Mesenchymal stem cell (in vitro differentiated cells and primary cell): Measurements from ENCODE around the gene RERE.

Experiments
- DNase-seq: peaks from one replicate; pipeline ENCODE4 v3.0.0-alpha.2; 2013
- H2AFZ ChIP-seq: one replicate; pipeline ENCODE4 v1.6.1; 2013; ENCODE audit warnings: low read depth, mild to moderate bottlenecking, control low read depth, inconsistent platforms, low read length, moderate library complexity
- H2AK5ac ChIP-seq: 2 replicates; pipeline ENCODE4 v1.6.1; 2013; ENCODE audit warnings: low read length, moderate library complexity, mild to moderate bottlenecking, inconsistent platforms; ENCODE audit not compliant: severe bottlenecking
- H2BK120ac ChIP-seq: one replicate; pipeline ENCODE4 v1.6.1; 2013; ENCODE audit warnings: low read depth, mild to moderate bottlenecking, inconsistent platforms, low read length, moderate library complexity
- H2BK12ac ChIP-seq, 2 experiments: one replicate each; pipeline ENCODE4 v1.6.1; 2013; ENCODE audit warnings: inconsistent platforms in 2 of 2, low read length in 2 of 2, mild to moderate bottlenecking in 2 of 2, moderate library complexity in 2 of 2, control low read depth in 1 of 2
- H2BK15ac ChIP-seq: one replicate; pipeline ENCODE4 v1.6.1; 2013; ENCODE audit warnings: mild to moderate bottlenecking, low read depth, inconsistent platforms; ENCODE audit not compliant: poor library complexity, severe bottlenecking
- H2BK5ac ChIP-seq: 2 replicates; pipeline ENCODE4 v1.6.1; 2013; ENCODE audit warnings: low read depth, mild to moderate bottlenecking, low read length, control low read depth, inconsistent platforms; ENCODE audit not compliant: poor library complexity, severe bottlenecking
- H3K14ac ChIP-seq, 2 experiments: one replicate each; pipeline ENCODE4 v1.6.1; 2013; ENCODE audit warnings: inconsistent platforms in 2 of 2, low read length in 2 of 2, control low read depth in 1 of 2, mild to moderate bottlenecking in 1 of 2, moderate library complexity in 1 of 2
- H3K18ac ChIP-seq, 2 experiments: one replicate each; pipeline ENCODE4 v1.6.1; 2013; ENCODE audit warnings: inconsistent platforms in 2 of 2, low read length in 2 of 2, control low read depth in 1 of 2, low read depth in 1 of 2, mild to moderate bottlenecking in 1 of 2
- H3K23ac ChIP-seq, 2 experiments: one replicate each; pipeline ENCODE4 v1.6.1; 2013; ENCODE audit warnings: inconsistent platforms in 2 of 2, low read length in 2 of 2, mild to moderate bottlenecking in 2 of 2, moderate library complexity in 2 of 2, control low read depth in 1 of 2
- H3K27ac ChIP-seq: 2 replicates; pipeline ENCODE4 v1.5.1; 2013; ENCODE audit warnings: mild to moderate bottlenecking, moderate library complexity, low read length, control low read depth, inconsistent platforms; ENCODE audit not compliant: poor library complexity, severe bottlenecking
- H3K27me3 ChIP-seq, 2 experiments: 2 replicates each; pipeline versions ENCODE4 v1.6.1 to v1.7.0; 2013; ENCODE audit warnings: low read length in 2 of 2, mild to moderate bottlenecking in 2 of 2, moderate library complexity in 2 of 2, control low read depth in 1 of 2, inconsistent platforms in 1 of 2; ENCODE audit not compliant: control insufficient read depth in 1 of 2, insufficient read depth in 1 of 2
- H3K36me3 ChIP-seq, 2 experiments: 2 replicates each; pipeline versions ENCODE4 v1.6.1 to v1.7.0; 2013; ENCODE audit warnings: low read length in 2 of 2, control low read depth in 1 of 2, inconsistent platforms in 1 of 2, low read depth in 1 of 2, mild to moderate bottlenecking in 1 of 2; ENCODE audit not compliant: insufficient read depth in 2 of 2, control insufficient read depth in 1 of 2
- H3K4ac ChIP-seq, 2 experiments: one replicate each; pipeline ENCODE4 v1.6.1; 2013; ENCODE audit warnings: inconsistent platforms in 2 of 2, low read length in 2 of 2, mild to moderate bottlenecking in 2 of 2, moderate library complexity in 2 of 2, control low read depth in 1 of 2, low read depth in 1 of 2
- H3K4me1 ChIP-seq: 2 replicates; pipeline ENCODE4 v1.6.1; 2013; ENCODE audit warnings: low read depth, low read length, control low read depth; ENCODE audit not compliant: control insufficient read depth, insufficient read depth
- H3K4me2 ChIP-seq: 2 replicates; pipeline ENCODE4 v1.6.1; 2013; ENCODE audit warnings: low read length, mild to moderate bottlenecking, inconsistent platforms; ENCODE audit not compliant: poor library complexity, severe bottlenecking
- H3K4me3 ChIP-seq, 2 experiments: 2 replicates each; pipeline versions ENCODE4 v1.5.1 to v1.7.0; 2013; ENCODE audit warnings: low read length in 2 of 2, mild to moderate bottlenecking in 2 of 2, control low read depth in 1 of 2, low read depth in 1 of 2; ENCODE audit not compliant: insufficient read depth in 1 of 2
- H3K79me1 ChIP-seq: replicated peaks from 2 replicates; pipeline ENCODE4 v1.6.1; 2013; ENCODE audit warnings: mild to moderate bottlenecking, control low read depth, low read length, inconsistent platforms; ENCODE audit not compliant: poor library complexity, severe bottlenecking
- H3K9ac ChIP-seq: 2 replicates; pipeline ENCODE4 v1.7.0; 2013; ENCODE audit warnings: mild to moderate bottlenecking, low read length, moderate library complexity
- H3K9me3 ChIP-seq: 2 replicates; pipeline ENCODE4 v1.7.0; 2013; ENCODE audit warnings: mild to moderate bottlenecking, low read length; ENCODE audit not compliant: control insufficient read depth
- H4K8ac ChIP-seq: one replicate; pipeline ENCODE4 v1.6.1; 2013; ENCODE audit warnings: inconsistent platforms, mild to moderate bottlenecking, low read length, moderate library complexity
- H4K91ac ChIP-seq: one replicate; pipeline ENCODE4 v1.6.1; 2013; ENCODE audit warnings: mild to moderate bottlenecking, low read length, inconsistent platforms
- WGBS: methylation state at CpG from one replicate; pipeline ENCODE4 v1.1.7; 2013; ENCODE audit warnings: mixed read lengths; 5-methylcytosine and 5-hydroxymethylcytosine counted together

Gene RERE

GRCh38 chr1:8434101-8434500 lies 383.3 kb downstream of the RERE start:
- Histone ChIP-seq H3K79me1 (peaks cover 49% of the 10 kb centered on the region), H2BK15ac (no peak overlapping the region), H2AFZ (no peak overlapping the region), H3K27me3 (no peaks in the 10 kb centered on the region), H3K27ac (no peak overlapping the region), H3K23ac (no peak overlapping the region), H2AK5ac (no peak overlapping the region), H3K14ac (no peak overlapping the region), H4K8ac (no peak overlapping the region), H3K9ac (no peak overlapping the region), H3K4me3 (no peak overlapping the region), H2BK5ac (no peak overlapping the region), H2BK120ac (no peak overlapping the region), H3K36me3 (no peaks in the 10 kb centered on the region), H3K4ac (no peak overlapping the region), H3K18ac (no peak overlapping the region), H3K4me1 (peaks cover 6% of the 10 kb centered on the region), H3K4me2 (no peak overlapping the region), H4K91ac (no peak overlapping the region), H2BK12ac (no peak overlapping the region), H3K9me3 (no peaks in the 10 kb centered on the region)
- 99% methylated on average over 4 of the region's 4 CpGs for WGBS
- DNase-seq: no peak

- Histone ChIP-seq H4K8ac (no peak overlapping the region), H3K27me3 (no peaks in the 10 kb centered on the region), H3K9ac (no peak overlapping the region), H2BK5ac (no peak overlapping the region), H3K4me3 (no peak overlapping the region), H3K23ac (no peak overlapping the region), H3K18ac (no peak overlapping the region), H3K14ac (no peak overlapping the region), H2AK5ac (no peak overlapping the region), H3K4me1 (peaks cover 4% of the 10 kb centered on the region), H3K4me2 (no peak overlapping the region), H2BK120ac (no peak overlapping the region), H2BK12ac (no peak overlapping the region), H3K36me3 (no peaks in the 10 kb centered on the region), H3K27ac (no peak overlapping the region), H4K91ac (no peak overlapping the region), H3K4ac (no peak overlapping the region), H2BK15ac (no peak overlapping the region), H3K9me3 (no peaks in the 10 kb centered on the region), H2AFZ (no peak overlapping the region), H3K79me1 (peaks cover 48% of the 10 kb centered on the region)
- WGBS: 91% methylated on average over 7 of the region's 7 CpGs
- no peak for DNase-seq
These were observed 385.7 kb downstream of the RERE start for GRCh38 chr1:8431784-8432183.

- no peak overlapping the region for H2AK5ac ChIP-seq
- H2BK120ac ChIP-seq: no peak overlapping the region
- no peak overlapping the region for H2AFZ ChIP-seq
- H3K27me3 ChIP-seq: no peaks in the 10 kb centered on the region
- H3K14ac ChIP-seq: no peak overlapping the region
- no peaks in the 10 kb centered on the region for H3K9me3 ChIP-seq
- peaks cover 4% of the 10 kb centered on the region for H3K4me1 ChIP-seq
- H3K27ac ChIP-seq: no peak overlapping the region
- no peak overlapping the region for H3K9ac ChIP-seq
- H3K36me3 ChIP-seq: no peaks in the 10 kb centered on the region
- no peak for DNase-seq
- H3K79me1 ChIP-seq: peaks cover 45% of the 10 kb centered on the region
- no peak overlapping the region for H3K23ac ChIP-seq
- no peak overlapping the region for H2BK15ac ChIP-seq
- no peak overlapping the region for H2BK12ac ChIP-seq
- H2BK5ac ChIP-seq: no peak overlapping the region
- H4K91ac ChIP-seq: no peak overlapping the region
- H3K18ac ChIP-seq: no peak overlapping the region
- H3K4ac ChIP-seq: no peak overlapping the region
- 96% methylated on average over 8 of the region's 8 CpGs for WGBS
- H3K4me3 ChIP-seq: no peak overlapping the region
- no peak overlapping the region for H3K4me2 ChIP-seq
- H4K8ac ChIP-seq: no peak overlapping the region
These were observed 386.4 kb downstream of the RERE start for GRCh38 chr1:8431019-8431418.

GRCh38 chr1:8430476-8430875 lies 387.0 kb downstream of the RERE start:
- Histone ChIP-seq H3K36me3 (peaks cover 0 to under 1% of the 10 kb centered on the region in 2 experiments), H3K79me1 (peaks cover 41% of the 10 kb centered on the region), H3K4me3 (no peak overlapping the region), H2BK12ac (no peak overlapping the region), H3K9ac (no peak overlapping the region), H4K91ac (no peak overlapping the region), H2BK5ac (no peak overlapping the region), H3K9me3 (no peaks in the 10 kb centered on the region), H2BK120ac (no peak overlapping the region), H3K4me2 (no peak overlapping the region), H3K14ac (no peak overlapping the region), H4K8ac (no peak overlapping the region), H3K4me1 (peaks cover 5% of the 10 kb centered on the region), H2AFZ (no peak overlapping the region), H3K23ac (no peak overlapping the region), H3K18ac (no peak overlapping the region), H2BK15ac (no peak overlapping the region), H3K27me3 (no peaks in the 10 kb centered on the region), H3K4ac (no peak overlapping the region), H2AK5ac (no peak overlapping the region), H3K27ac (no peak overlapping the region)
- 97% methylated on average over 2 of the region's 2 CpGs for WGBS
- no peak for DNase-seq
